NB4 (cell line): ENCODE results near the gene MCC.

ENCODE experiments used
- MYC ChIP-seq: IDR thresholded peaks from 2 replicates; pipeline ENCODE4 v1.6.1; 2011; ENCODE audit warnings: low read depth, low read length
- POLR2A ChIP-seq: IDR thresholded peaks from 2 replicates; pipeline ENCODE4 v1.6.1; 2011; ENCODE audit warnings: mild to moderate bottlenecking; ENCODE audit not compliant: insufficient read length; ENCODE audit errors: extremely low read depth
- TF ChIP-seq, protein P1 (sequence below): IDR thresholded peaks from one replicate; pipeline ENCODE4 v1.5.1; 2012; ENCODE audit warnings: low read depth, low read length
- TF ChIP-seq, protein P2 (sequence below): IDR thresholded peaks from 2 replicates; pipeline ENCODE4 v1.6.1; 2011; ENCODE audit warnings: low read depth, low read length

DNA sequence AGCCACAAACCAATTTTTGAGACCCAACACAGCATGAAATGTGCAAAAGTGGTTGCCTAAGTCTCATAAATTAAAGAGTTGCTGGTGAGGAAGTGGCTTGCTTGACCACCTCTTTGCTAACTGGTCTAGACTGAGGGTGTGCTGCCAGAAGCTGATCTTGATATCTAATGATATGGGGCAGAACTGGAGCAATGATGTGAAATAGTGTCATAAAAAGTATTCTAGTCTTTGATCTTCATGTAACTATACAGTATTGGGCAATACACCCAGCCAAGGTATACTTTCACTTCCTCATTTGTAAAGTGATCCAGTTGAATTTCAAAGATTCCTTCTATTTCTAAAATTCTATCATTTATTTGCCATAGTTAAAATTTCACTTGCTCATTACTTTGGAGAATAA lies 19.3 kb upstream of the MCC start:
- TF ChIP-seq, protein P1, sequence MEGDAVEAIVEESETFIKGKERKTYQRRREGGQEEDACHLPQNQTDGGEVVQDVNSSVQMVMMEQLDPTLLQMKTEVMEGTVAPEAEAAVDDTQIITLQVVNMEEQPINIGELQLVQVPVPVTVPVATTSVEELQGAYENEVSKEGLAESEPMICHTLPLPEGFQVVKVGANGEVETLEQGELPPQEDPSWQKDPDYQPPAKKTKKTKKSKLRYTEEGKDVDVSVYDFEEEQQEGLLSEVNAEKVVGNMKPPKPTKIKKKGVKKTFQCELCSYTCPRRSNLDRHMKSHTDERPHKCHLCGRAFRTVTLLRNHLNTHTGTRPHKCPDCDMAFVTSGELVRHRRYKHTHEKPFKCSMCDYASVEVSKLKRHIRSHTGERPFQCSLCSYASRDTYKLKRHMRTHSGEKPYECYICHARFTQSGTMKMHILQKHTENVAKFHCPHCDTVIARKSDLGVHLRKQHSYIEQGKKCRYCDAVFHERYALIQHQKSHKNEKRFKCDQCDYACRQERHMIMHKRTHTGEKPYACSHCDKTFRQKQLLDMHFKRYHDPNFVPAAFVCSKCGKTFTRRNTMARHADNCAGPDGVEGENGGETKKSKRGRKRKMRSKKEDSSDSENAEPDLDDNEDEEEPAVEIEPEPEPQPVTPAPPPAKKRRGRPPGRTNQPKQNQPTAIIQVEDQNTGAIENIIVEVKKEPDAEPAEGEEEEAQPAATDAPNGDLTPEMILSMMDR = no peak
- no peak for TF ChIP-seq POLR2A
- TF ChIP-seq, protein P2, sequence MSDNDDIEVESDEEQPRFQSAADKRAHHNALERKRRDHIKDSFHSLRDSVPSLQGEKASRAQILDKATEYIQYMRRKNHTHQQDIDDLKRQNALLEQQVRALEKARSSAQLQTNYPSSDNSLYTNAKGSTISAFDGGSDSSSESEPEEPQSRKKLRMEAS = no peak
- no peak for TF ChIP-seq MYC
